ENCODE data around the gene WWC2. TPM values are rescaled to one million over a fixed set of nuclear protein-coding genes. Genes with fewer than 3 reads are reported as not detected.

The WWC2 gene
- total RNA-seq, 1 donor from 2014 or later, result 15.1 TPM

- DNase-seq, result no peak
Observed at GRCh38 chr4:183354219-183354618, 255.2 kb downstream of the WWC2 start.

- no peak for DNase-seq
Observed at GRCh38 chr4:183355405-183355804, 256.3 kb downstream of the WWC2 start.

- no peak for DNase-seq
Observed at GRCh38 chr4:183356173-183356830, 257.2 kb downstream of the WWC2 start.

- DNase-seq, result no peak
Observed at GRCh38 chr4:183356931-183357675, 258.0 kb downstream of the WWC2 start.

GRCh38 chr4:183358215-183358755 lies 259.2 kb downstream of the WWC2 start:
- no peak for DNase-seq

- peak; percentile 5 for DNase-seq
Observed at GRCh38 chr4:183360161-183360919, 261.3 kb downstream of the WWC2 start.

GRCh38 chr4:183362036-183362435 lies 263.0 kb downstream of the WWC2 start:
- DNase-seq, result no peak

- DNase-seq, result no peak
Observed at GRCh38 chr4:183362916-183363542, 264.0 kb downstream of the WWC2 start.

- DNase-seq, result no peak
Observed at GRCh38 chr4:183364025-183364424, 265.0 kb downstream of the WWC2 start.

- no peak for DNase-seq
Observed at GRCh38 chr4:183366206-183366835, 267.3 kb downstream of the WWC2 start.

GRCh38 chr4:183369073-183369472 lies 270.0 kb downstream of the WWC2 start:
- no peak for DNase-seq

Other genes with a start within 250 kb of the WWC2 start
- 18.1 TPM for gene DCTD, start 181.9 kb upstream of the WWC2 start, total RNA-seq
- gene CLDN22, start 221.0 kb downstream of the WWC2 start, total RNA-seq, result not detected
- gene CLDN24, start 223.2 kb downstream of the WWC2 start, total RNA-seq, result not detected

Measured in occipital lobe (tissue), 2 donors.